Keratinocyte (primary cell): ENCODE measurements around the gene PNMA1.

ENCODE experiments used
- CTCF ChIP-seq, 3 experiments: IDR thresholded peaks in 1 of 3; conservative IDR thresholded peaks in 1 of 3; optimal IDR thresholded peaks in 1 of 3; 2 replicates in 2 of 3; 3 replicates in 1 of 3; pipeline versions ENCODE3 to v1.5.1; 2011; ENCODE audit warnings: low read length in 3 of 3, mild to moderate bottlenecking in 3 of 3, moderate library complexity in 2 of 3, control low read depth in 1 of 3, inconsistent platforms in 1 of 3; ENCODE audit not compliant: insufficient read depth in 2 of 3; ENCODE audit errors: extremely low read depth in 1 of 3
- EZH2 ChIP-seq: IDR thresholded peaks from one replicate; pipeline ENCODE4 v1.6.1; 2012; ENCODE audit warnings: inconsistent platforms, mild to moderate bottlenecking, low read length, moderate library complexity

GRCh38 chr14:73684627-73685026 is 29.6 kb downstream of the PNMA1 start:
- no peak for TF ChIP-seq CTCF (optimal IDR thresholded peaks at IDR 0.05 in 1 of 3, IDR thresholded peaks at IDR 0.05 in 1 of 3, conservative IDR thresholded peaks at IDR 0.05 in 1 of 3; ENCODE audit: extremely low read depth in 1 of 3, insufficient read depth in 2 of 3, low read length in 3 of 3)
- no peak for TF ChIP-seq EZH2
